GM18858 (cell line): ENCODE data around the gene UQCRHL.
"Not testable (repeated sequence)": the region's sequence is repeated elsewhere in the genome, so short reads cannot be mapped to it uniquely, and the experiment has no call there.

ENCODE experiments used
- ATAC-seq: cut with Tn5 transposase; IDR thresholded peaks from one replicate; pipeline ENCODE4 v1.9.1; 2021; ENCODE audit not compliant: unreplicated experiment

The UQCRHL gene

DNA sequence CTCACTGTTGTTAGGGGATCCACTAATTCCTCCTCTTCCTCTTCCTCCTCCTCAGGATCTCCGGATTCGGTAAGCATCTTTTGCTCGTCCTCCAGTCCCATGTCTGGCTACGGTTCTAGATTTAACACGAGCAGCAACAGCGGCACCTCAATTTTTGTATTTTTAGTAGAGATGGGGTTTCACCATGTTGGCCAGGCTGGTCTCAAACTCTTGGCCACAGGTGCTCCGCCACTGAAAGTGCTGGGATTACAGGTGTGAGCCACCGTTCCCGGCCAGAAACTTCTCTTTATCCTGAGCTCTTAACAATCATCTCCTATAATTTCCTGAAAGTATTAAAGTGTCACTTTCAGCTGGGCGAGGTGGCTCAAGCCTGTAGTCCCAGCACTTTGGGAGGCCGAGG, at the start of gene UQCRHL:
TSS of gene UQCRHL (minus strand) at position 101 of the 400 bp plus-strand sequence. CDS start at position 101, 0 bp downstream.
- ATAC-seq, result not testable (repeated sequence)

DNA sequence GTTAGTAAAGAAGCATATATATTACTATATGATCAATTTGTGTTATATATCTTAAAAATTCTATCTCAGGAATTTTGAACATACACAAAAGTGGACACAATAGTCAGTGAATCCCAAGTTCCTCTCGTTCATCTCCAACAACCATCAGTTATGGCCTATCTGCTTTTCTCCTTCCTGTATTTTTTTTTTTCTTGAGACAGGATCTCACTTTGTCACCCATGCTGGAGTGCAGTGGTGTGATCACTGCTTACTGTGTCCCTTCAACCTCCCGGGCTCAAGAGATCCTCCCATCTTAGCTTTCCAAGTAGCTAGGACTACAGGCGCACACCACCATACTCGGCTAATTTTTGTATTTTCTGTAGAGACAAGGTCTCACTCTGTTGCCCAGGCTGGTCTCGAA, 49.4 kb upstream of the UQCRHL start:
- no peak for ATAC-seq

- no peak for ATAC-seq
Measured at GRCh38 chr1:15852828-15853302, 45.4 kb upstream of the UQCRHL start.

DNA sequence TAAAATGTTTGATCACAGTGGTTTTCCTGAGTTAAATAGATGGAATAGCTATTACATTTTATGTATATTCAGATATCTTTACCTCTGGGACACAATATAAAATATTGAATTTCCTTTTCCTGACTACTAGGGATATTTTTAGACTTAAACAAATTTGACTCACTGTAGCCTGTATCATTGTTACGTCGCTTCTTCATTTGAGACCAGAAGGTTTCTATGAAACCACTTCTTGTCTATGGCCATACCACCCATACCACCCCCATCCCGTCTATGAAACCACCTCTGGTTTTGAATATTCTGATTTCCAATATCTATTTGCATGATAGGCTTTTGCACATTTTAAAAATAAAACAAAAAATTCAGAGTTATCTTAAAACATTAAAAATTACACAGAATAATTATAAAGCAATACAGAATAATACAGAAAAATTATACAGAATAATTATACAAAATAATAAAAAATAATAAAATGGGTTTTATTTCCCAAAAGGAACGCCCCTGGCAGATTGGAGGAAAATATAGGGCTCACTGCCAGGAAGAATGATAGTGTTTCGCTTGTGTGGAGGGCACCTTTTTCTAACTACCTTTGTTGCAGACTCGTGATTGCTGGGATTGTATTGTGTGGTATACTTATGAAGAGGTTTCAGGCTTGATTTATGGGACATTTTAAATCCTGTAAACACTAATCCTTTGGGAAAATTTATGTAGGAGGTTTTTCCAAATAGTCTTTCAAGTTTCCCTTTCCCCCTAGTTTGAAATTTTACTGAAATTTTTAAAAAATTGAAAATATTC, 44.8 kb upstream of the UQCRHL start:
- no peak for ATAC-seq

DNA sequence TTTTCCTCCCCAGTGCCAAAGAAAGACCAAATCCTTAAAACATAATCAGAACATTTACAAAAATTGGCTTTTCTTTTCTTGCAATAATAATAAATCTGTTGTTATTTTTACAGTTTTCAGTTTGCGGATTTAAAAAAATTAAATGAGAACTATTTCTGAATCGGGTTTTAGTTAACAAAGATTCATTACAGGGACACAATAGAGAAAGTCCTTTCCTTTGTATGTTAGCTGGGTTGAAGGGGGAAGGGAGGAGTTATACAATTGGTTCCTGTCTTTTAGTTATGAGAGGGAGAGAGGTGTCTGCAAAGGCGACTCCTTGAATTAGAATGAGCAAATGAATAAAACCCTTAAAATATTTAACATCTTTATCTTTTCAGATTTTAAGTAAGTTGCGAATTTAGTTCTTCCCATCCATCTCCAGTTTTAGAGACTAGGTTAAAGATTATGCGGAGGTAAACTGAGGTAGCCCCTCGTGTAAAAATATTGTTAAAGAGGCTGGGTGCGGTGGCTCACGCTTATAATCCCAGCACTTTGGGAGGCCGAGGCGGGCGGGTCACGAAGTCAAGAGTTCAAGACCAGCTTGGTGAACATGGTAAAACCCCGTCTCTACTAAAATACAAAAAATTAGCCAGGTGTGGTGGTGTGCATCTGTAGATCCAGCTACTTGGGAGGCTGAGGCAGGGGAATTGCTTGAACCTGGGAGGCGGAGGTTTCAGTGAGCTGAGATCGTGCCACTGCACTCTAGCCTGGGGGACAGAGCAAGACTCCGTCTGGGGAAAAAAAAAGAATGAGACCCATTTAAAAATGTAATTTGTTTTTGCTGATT, 44.0 kb upstream of the UQCRHL start:
- ATAC-seq, result no peak

DNA sequence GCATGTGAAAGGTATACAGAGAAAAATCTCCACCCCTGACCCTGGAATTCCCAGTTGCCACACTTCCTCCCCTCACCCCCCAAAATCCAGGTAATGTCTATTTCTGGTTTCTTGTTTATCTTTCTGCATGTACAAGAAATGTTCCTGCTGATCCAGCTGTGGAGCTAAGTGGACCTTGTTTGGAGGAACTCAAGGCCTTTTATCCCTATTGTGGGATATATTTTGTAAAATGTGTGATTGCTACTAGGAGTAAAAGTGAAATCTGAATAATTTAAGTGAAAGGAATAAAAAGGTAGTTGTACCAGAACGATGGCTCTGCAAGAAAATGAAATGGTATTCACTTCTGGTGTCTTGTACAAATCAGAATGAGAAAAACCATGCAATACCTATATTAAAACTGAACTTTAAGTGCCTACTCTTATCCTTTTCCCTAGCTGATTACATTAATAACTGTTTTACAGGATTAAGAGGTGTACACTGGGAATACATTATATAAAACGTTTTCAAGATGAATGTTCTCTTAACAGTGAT, 43.1 kb upstream of the UQCRHL start:
- no peak for ATAC-seq

GRCh38 chr1:15849775-15850324, 42.4 kb upstream of the UQCRHL start:
- ATAC-seq, result no peak

- ATAC-seq, result no peak
Measured at GRCh38 chr1:15848929-15849774, 41.7 kb upstream of the UQCRHL start.

GRCh38 chr1:15848143-15848928, 40.9 kb upstream of the UQCRHL start:
- peak; percentile 6 for ATAC-seq

- ATAC-seq, result no peak
Measured at GRCh38 chr1:15847893-15848142, 40.4 kb upstream of the UQCRHL start.

DNA sequence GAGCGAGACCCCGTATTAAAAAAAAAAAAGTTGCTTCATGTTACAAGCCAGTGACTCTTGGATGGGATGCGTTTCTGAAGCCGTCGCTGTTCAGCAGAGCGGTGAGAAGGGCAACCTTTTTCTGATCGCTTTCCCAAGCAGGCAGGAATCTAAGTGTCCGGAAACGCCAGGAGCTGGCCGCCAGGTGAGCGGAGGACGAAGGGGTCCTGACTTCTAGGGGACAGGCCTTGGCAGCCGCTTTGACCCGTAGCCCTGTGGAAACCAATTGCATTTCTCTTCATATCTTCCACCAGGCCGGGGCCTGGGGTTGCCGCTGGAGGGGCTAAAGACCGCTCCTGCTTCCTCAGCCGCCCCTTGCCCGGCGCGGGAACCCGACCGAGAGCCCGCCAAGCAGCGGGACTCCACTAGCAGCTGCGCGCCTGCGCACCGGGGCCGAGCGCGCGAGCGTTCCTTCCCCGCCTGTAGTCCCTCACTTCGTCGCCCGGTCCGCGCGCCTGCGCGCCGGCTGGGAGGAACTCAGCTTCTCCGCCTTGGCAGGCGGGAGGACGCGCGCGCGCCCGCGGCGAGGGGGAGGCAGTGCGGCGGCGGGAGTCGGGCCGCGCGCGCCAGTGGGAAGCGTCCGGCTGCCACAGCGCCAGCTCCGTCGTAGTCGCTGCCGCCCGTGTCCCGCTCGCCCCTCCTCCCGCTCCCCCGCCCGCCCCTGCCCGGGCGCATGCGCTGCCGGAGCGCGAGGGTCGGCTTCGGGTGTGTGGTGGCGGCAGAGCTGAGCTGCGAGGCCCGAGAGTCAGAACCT, 39.8 kb upstream of the UQCRHL start, which contains the start of gene SPEN:
TSS of gene SPEN (plus strand) at position 608 of the 793 bp plus-strand sequence. CDS start 361 bp downstream, outside the sequence.
- ATAC-seq, result peak; percentile 52

- ATAC-seq, result not testable (repeated sequence)
Measured at GRCh38 chr1:15846056-15846455, 38.6 kb upstream of the UQCRHL start.

- ATAC-seq, result no peak
Measured at GRCh38 chr1:15843826-15844572, 36.5 kb upstream of the UQCRHL start.

DNA sequence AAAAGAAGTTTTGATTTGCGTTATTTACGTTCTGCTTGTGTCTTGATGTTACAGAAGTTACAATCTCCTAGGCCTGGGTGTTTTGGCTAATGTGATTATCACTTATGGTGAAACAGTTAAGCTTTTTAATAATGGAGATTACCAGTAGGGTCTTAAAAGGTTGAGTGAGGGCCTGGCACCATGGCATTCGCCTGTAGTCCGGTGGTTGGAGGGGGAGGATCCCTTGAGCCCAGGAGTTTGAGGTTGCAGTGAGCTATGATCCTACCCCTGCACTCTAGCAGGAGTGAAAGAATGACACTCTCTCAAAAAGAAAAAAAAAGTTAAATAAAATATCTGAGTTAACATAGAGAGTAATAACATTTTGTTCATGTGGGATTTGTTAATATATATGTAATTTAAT, 31.3 kb upstream of the UQCRHL start:
- ATAC-seq, result no peak

GRCh38 chr1:15837931-15838330, 30.5 kb upstream of the UQCRHL start:
- no peak for ATAC-seq

DNA sequence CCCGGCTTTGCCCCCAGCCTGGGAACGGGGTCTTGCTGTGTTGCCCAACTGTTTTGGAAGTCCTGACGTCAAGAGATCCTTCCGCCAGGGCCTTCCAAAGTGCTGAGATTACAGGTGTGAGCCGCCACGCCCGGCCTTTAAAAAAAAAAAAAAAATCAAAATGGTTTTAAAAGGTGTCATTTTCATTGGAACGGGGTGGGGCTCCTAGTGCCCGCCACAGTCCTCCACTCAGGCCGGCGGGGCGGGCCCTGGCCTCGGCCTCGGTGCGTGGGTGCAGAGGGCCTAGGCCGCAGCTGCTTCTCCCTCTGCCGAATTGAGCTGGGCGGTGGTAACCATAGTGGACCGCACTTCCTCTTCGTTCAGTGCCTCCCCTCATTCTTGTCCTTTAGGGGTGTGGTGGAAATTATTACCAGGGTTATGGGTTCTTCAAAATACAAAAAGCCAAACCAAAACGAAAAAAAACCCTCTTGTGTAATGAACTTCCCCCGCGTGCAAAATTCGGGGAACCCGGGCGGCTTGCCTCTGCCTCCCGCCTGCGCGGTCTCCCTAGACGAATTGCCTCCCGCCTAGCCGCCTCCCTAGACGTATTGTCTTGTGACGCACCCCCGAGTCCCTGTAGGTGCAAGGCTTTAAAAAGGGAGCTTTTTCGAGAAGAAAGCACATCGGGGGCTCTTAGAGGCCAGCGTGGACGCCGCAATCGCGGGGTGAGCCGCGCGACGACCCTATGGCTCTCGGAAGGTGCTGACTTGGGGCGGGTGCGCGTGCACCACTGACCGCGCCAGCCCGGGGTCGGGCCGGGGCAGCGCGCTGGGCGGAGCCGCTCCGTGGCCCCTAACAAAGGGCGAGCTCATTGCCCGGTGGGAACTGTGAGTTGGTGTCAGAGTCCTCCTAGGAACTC, 29.6 kb upstream of the UQCRHL start:
- no peak for ATAC-seq

DNA sequence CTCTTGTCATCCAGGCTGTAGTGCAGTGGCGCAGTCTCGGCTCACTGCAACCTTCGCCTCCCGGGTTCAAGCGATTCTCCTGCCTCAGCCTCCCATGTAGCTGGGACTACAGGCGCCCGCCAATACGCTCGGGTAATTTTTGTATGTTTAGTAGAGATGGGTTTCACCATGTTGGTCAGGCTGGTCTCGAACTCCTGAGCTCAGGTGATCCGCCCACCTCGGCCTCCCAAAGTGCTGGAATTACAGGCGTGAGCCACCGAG, 29.0 kb upstream of the UQCRHL start:
- ATAC-seq, result not testable (repeated sequence)
